GM18951 (cell line): ENCODE measurements around the gene APOM.
A peak's percentile ranks its signal among the peaks of the same experiment; 100 is the strongest.

ENCODE experiments used
- POLR2A ChIP-seq: IDR thresholded peaks from 4 replicates; pipeline ENCODE4 v1.6.1; 2011; ENCODE audit warnings: mild to moderate bottlenecking; ENCODE audit not compliant: insufficient read length, insufficient read depth; ENCODE audit errors: extremely low read depth
- in situ Hi-C: fragments of 300-500 bp; cut with MboI; formaldehyde crosslinking; loops from one replicate; pipeline ENCODE4 v1.12.0; 2022; ENCODE audit warnings: low sequenced_read_pairs, mixed read lengths, inconsistent platforms; ENCODE audit not compliant: unreplicated experiment

Gene APOM

DNA sequence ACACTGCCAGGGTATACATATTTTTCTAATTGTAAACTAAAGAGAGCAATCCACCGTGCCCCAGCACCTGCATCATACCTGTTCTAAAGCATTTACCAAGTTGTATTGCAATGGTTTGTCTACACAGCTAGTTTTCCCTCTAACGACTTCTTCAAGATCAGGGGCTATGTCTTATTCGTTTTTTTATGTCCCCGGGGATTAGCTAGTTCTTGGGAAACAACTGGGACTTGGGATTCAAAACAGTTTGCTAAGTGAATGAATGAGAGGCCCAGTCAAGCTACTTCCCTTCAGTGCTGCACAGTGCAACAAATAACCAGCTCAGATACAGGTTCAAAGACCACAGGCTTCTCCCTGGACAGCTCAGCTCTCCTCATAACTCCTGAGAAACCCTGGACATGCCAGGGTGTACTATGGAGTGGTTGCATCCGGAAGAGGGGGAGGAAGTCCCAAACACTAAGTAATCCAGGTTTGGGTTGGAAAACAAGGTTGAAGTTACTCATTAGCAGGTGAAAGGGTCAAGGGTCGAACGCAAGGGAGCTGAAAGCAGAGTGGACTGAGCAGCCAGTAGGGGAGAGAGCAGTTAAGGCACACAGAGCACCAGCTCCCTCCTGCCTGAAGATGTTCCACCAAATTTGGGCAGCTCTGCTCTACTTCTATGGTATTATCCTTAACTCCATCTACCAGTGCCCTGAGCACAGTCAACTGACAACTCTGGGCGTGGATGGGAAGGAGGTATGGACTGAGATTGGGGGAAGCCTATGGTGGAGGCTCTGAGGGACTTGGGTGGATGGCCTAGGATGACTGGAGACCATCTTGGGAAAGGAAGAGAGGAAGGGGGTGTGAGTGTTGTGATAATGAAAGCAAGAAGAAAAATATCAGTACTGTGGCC is at the start of gene APOM:
Gene APOM (plus strand): TSS at position 546 of the 889 bp plus-strand sequence. CDS start 73 bp downstream, at position 619.
- no peak for TF ChIP-seq POLR2A
- in situ Hi-C loops = no loop called here

DNA sequence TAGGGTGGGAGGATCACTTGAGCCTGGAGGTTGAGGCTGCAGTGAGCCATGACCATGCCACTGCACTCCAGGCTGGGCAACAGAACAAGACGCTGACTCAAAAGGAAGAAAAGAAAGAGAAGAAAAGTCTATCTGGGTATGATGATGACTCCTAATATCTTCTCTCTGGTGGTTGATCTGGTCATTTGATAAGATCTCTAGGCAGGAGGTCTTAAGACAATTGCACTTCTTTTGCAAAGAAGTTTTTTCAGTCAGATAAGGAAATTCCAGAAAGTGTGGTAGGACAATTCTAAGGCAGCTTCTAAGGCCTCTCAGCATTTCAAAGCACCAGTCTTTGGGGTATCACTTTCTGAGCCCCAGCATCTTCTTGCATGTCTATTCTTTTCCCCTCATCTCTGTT is 48.4 kb upstream of the APOM start:
- in situ Hi-C loops = no loop called here
- TF ChIP-seq POLR2A = no peak

DNA sequence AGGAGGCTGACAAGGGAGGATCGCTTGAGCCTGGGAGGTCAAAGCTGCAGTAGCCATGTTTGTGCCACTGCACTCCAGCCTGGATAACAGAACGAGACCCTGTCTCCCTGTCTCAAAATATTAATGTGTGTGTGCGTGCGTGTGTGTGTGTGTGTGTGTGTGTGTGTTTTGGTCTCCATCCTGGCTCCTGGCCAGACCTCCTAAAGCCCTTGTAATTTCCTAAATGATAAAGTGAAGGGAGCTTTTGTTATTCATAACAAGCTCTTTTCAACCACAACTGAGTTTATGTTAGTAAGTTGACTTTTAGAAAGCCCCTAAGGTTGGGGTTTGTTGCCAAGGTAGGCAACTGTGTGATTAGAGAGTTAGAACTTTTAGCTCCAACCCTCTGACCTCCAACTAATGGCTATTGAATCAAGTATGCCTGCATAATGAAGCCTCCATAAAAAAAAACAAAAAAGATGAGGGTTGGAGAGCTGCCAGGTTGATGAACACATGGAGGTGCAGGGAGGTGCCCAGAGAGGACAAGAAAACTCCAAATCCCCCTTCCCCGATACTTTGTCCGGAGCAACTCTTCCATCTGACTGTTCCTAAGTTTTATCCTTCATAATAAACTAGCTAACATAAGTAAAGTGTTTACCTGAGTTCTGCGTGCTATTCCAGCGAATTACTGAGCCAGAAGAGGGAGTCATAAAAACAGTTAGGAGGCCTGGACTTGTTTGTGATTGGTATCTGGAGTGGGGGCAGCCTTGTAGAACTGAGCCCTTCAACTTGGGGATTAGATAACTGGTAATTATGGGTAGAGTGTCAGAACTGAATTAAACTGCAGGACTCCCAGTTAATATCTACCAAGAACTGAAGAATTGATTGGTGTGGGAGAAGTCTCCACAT is 45.9 kb upstream of the APOM start:
- in situ Hi-C loops = no loop called here
- no peak for TF ChIP-seq POLR2A

DNA sequence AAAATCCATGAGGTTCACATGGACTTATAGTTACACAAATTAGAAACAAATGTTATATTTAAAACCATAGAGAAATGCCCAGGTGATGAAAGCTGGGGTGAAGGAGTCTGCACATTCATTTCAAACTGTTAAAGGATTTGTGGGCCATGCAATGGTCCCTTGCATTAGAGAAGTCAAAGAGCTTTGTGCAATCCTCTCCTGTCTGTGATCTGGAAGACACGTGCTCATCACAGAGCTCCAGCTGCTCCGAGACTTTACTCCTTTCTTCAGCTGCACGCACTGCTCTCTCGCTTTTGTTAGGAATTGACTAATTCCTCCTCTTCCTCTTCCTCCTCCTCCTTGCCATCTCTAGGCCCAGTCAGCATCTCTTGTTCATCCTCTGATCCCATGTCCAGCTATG is 44.7 kb upstream of the APOM start:
- in situ Hi-C loops = no loop called here
- TF ChIP-seq POLR2A = no peak

DNA sequence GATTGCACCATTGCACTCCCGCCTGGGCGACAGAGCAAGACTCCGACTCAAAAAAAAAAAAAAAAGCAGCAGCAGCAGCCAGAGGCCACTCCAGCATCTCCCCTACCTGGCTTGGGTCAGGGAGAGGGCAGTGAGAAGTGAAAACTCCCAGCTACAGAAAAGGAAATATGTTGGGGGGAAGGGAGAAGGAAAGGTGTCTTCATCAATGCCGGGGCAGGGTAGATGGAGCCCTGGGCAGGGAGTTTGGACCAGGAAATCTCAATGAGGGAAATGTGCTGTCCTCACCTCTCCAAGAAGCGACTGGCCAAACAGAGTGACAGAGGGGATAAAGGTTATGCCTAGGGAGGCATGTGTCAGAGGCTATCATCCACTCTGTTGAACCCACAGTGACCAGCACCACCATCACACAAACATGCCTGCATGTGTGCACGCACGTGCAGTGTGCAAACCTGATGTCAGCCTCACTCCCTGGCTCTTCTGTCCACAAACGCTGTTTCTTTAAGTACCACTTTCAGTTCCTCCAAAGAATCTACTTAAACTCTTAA is 41.5 kb upstream of the APOM start:
- peak; percentile 20 for TF ChIP-seq POLR2A
- in situ Hi-C loops = no loop called here

DNA sequence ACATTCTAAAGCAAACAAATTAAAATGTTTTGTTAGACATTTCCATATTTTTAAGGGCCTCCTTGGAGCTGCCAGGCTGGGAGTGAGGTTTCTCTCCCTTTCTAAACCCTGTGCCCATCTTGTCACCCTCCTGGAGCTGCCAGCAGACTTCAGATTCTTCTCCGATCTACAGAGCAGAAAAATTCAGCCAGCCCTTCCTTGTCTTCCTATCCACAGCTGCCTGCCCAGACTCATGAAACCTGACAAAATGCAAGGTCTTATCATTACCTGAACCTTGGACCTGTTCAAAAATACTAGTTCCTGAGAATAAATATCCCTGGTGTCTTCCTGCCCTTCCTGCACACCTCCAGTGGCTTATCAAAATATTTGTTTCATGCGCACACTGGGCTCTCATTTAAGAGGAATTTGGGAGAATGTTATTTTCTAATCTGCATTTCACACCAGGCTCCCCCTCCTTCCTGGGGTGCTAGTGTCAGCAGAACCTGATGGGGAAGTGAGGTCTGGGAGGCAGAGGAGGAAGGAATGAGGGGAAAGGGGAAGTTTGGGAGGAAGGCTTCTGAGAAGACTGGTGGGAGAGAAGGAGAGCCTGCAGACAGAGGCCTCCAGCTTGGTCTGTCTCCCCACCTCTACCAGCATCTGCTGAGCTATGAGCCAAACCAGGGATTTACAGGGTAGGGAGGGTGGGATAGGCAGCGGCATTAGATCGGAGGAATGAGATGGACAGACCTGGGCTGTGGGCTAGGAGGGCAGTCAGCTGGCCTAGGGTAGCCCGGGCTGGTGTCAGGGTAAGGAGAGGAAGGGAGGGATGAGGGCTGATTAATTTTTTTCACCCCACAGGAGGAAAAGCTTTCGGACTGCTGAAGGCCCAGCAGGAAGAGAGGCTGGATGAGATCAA is 40.8 kb upstream of the APOM start, which contains the start of gene AIF1:
Gene AIF1 (plus strand): TSS at position 551 of the 895 bp plus-strand sequence. CDS start 96 bp downstream, at position 647.
- in situ Hi-C loops = no loop called here
- TF ChIP-seq POLR2A = no peak

DNA sequence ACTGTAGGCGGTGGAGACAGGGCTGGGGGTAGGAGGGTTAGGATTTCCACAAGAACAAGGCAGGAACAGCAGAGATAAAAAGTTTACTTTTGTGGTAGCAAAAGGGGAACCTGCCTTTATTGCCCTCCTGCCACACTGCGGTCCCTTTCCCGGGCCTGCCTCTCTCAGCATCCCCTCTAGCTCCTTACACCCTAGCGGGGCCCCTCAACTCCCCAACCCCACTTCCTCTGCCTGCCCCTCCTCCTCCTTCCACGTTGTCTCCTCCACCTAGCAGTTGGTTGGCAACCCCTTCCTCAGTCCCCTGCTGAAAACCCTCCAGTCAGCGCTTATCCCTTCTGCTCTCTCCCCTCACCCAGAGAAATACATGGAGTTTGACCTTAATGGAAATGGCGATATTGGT is 39.9 kb upstream of the APOM start:
- in situ Hi-C loops = no loop called here
- peak; percentile 18 for TF ChIP-seq POLR2A

DNA sequence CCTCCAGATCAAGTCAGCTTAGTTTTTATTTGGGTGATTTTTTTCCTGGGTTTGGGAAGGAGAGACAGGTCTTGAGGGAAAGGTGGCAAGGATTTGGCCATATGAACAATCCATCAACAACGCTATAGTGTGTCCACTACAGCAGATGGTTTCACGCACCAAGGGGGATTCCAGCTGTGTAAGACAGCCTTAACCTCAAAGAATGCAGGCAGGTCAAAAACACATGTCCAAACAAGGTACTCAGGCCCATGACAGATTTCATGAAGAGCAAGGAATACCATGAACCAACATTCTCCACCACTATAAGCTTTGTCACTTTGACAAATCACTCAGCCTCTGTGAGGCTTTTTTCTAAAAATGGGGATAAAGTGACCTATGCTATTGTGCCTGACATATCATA is 38.7 kb upstream of the APOM start:
- no peak for TF ChIP-seq POLR2A
- in situ Hi-C loops = no loop called here

DNA sequence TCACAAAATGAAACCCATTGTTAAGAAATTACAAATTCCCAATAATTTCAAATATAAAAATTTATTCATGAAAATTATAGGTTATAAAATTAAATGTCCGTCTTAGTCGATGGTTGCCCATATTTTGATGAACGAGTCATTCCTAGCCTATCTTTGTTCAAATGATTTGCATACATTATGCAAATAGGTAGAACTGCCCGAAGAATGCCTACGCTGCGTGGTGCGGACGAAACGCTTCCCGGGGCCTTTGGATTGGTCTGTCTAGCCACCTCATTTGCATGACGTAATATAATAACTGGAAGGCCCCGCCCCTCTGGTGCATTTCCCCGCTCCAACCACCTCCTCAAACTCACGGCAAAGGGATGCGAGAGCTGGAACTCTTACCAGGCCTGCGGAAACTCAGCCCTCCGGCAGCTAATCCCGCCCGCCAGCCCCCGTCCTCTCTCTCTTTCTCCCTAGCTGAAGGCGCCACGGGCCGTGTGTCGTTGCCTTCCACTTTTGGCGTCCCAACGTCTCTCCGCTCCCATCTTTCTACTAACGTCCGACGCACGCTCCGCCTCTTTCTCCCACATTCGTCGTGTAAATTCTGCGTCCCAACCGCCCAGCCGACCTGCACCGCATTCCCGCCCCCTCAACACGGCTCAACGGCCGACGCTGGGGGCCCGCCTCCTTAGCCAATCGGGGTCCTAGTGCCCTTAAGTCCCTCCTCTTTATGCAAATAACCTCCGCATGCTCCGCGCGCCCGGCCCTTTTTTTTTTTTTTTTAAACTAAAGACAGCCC is 35.7 kb upstream of the APOM start:
- peak; percentile 83 for TF ChIP-seq POLR2A
- in situ Hi-C loops = no loop called here

DNA sequence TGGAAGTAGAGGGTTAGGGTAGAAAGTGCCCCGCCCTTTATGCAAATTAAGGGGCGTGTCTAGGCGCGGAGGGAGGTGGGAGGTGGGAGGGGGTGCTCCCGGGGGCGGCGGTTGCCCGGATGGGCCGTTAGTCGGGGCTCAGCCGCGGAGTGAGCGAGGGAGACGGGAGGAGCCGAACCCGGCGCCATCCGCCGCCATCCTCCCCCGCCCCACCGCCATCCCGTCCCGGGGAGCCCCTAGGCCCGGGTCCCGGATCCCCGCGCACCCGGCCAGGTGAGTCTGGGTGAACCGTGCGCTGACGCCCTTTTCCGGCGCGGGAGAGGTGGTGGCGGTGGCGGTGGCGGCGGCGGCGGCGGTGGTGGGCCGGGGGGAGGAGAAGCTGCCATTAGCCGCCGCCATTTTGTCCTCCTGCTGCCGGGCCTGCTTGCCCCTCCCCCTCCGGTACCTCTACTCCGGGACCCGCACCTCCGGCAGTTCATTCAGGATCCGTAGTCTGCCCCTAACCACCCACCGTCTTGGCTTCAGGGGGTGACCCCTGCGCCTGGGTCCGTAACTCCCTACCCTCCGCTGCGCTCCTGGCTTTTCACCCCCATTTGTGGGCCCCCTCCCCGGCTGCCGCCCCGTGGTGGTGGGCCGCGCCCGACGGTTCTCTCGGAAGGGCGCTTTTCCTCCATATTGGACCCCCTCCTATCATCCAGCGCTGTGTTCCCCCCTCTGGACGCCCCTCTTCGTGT is 34.9 kb upstream of the APOM start, which contains the start of gene PRRC2A:
Gene PRRC2A (plus strand): TSS at position 130 of the 734 bp plus-strand sequence. CDS start 2,075 bp downstream, outside the sequence.
- peak; percentile 48 for TF ChIP-seq POLR2A
- in situ Hi-C loops = no loop called here
